Vagina (tissue), 2 donors: Measurements from ENCODE around the gene BTNL8.

ENCODE experiments used
- CTCF ChIP-seq, 3 experiments: fragments of 450-650 bp in 2 of 3; fragments of 200-600 bp in 1 of 3; sonication (generic) in 1 of 3; IDR thresholded peaks; one replicate each; pipeline ENCODE4 v1.5.1; 2017 to 2019; ENCODE audit warnings: antibody characterized with exemption in 3 of 3, mild to moderate bottlenecking in 2 of 3, moderate library complexity in 2 of 3
- POLR2A ChIP-seq, 2 donors: fragments of 450-650 bp; IDR thresholded peaks; one replicate each; pipeline ENCODE4 v1.6.1; 2017; ENCODE audit warnings: antibody characterized with exemption in 2 of 2, mild to moderate bottlenecking in 2 of 2, moderate library complexity in 2 of 2
- POLR2AphosphoS5 ChIP-seq, 2 donors: sonication (generic); formaldehyde crosslinking; IDR thresholded peaks; one replicate each; pipeline ENCODE4 v1.9.0; 2017; ENCODE audit warnings: antibody characterized with exemption in 2 of 2, mild to moderate bottlenecking in 2 of 2, low read depth in 1 of 2; ENCODE audit not compliant: insufficient read depth in 1 of 2

GRCh38 chr5:180922932-180923331, 24.0 kb downstream of the BTNL8 start:
- TF ChIP-seq CTCF (IDR thresholded peaks at IDR 0.05) (no peak), POLR2AphosphoS5 (IDR thresholded peaks at IDR 0.05; ENCODE audit: insufficient read depth in 1 of 2, low read depth in 1 of 2) (no peak), POLR2A (IDR thresholded peaks at IDR 0.05) (no peak)
